Brain microvascular endothelial cell (primary cell): ENCODE measurements around the gene U2AF2.

ENCODE experiments used
- DNase-seq: peaks from one replicate; pipeline ENCODE4 v3.0.0-alpha.2; 2020
- H3K27ac ChIP-seq: fragments of 250-450 bp; sonication (Bioruptor Pico); 2 replicates; pipeline ENCODE4 v1.5.1; 2020; ENCODE audit warnings: mild to moderate bottlenecking, moderate library complexity
- H3K27me3 ChIP-seq: fragments of 250-450 bp; sonication (Bioruptor Pico); replicated peaks from 2 replicates; pipeline ENCODE4 v1.5.1; 2020; ENCODE audit warnings: mild to moderate bottlenecking
- H3K36me3 ChIP-seq: fragments of 250-450 bp; sonication (Bioruptor Pico); replicated peaks from 2 replicates; pipeline ENCODE4 v1.5.1; 2020; ENCODE audit warnings: mild to moderate bottlenecking
- H3K4me3 ChIP-seq: 2 replicates; pipeline ENCODE4 v1.5.1; 2011; ENCODE audit warnings: low read depth, mild to moderate bottlenecking, control low read depth, low read length, moderate library complexity
- CTCF ChIP-seq: IDR thresholded peaks from 2 replicates; pipeline ENCODE4 v1.5.1; 2011; ENCODE audit warnings: low read depth, mild to moderate bottlenecking, moderate library complexity, low read length, control low read depth, inconsistent platforms; ENCODE audit errors: missing control alignments
- in situ Hi-C: cut with HindIII; loops from 2 replicates; pipeline ENCODE4 v1.10.0; 2017; ENCODE audit warnings: low sequenced_read_pairs, low pct_ligation_motif_present

The U2AF2 gene

GRCh38 chr19:55650602-55651230, 4.1 kb upstream of the U2AF2 start:
- Histone ChIP-seq H3K27ac (no peak overlapping the region), H3K4me3 (no peak overlapping the region), H3K27me3 (no peaks in the 10 kb centered on the region), H3K36me3 (no peaks in the 10 kb centered on the region)
- TF ChIP-seq CTCF: no peak
- DNase-seq: no peak
- in situ Hi-C loops: no loop called here

GRCh38 chr19:55651236-55651635, 3.6 kb upstream of the U2AF2 start:
- no peaks in the 10 kb centered on the region for H3K36me3 ChIP-seq
- in situ Hi-C loops: no loop called here
- no peak overlapping the region for H3K4me3 ChIP-seq
- DNase-seq: no peak
- TF ChIP-seq CTCF: no peak
- no peaks in the 10 kb centered on the region for H3K27me3 ChIP-seq
- H3K27ac ChIP-seq: no peak overlapping the region

- DNase-seq: no peak
- Histone ChIP-seq H3K27me3 (no peaks in the 10 kb centered on the region), H3K27ac (no peak overlapping the region), H3K36me3 (no peaks in the 10 kb centered on the region), H3K4me3 (no peak overlapping the region)
- in situ Hi-C loops: no loop called here
- TF ChIP-seq CTCF: no peak
Measured at GRCh38 chr19:55652311-55653128, 2.3 kb upstream of the U2AF2 start.

GRCh38 chr19:55653651-55654322, 1.0 kb upstream of the U2AF2 start:
- peak; percentile 100 for TF ChIP-seq CTCF
- Histone ChIP-seq H3K4me3 (peak overlapping the region; percentile 81), H3K27ac (peak overlapping the region; percentile 98), H3K27me3 (no peaks in the 10 kb centered on the region), H3K36me3 (no peaks in the 10 kb centered on the region)
- DNase-seq: peak; percentile 98
- in situ Hi-C loops: no loop called here

GRCh38 chr19:55654323-55654867, 440 bp upstream of the U2AF2 start:
- in situ Hi-C loops: no loop called here
- Histone ChIP-seq H3K4me3 (peak overlapping the region; percentile 81), H3K27ac (peak overlapping the region; percentile 98), H3K27me3 (no peaks in the 10 kb centered on the region), H3K36me3 (peaks cover under 1% of the 10 kb centered on the region)
- TF ChIP-seq CTCF: no peak
- DNase-seq: peak; percentile 99
